Fibroblast of the conjunctiva (primary cell): ENCODE measurements around the gene CCNY.
A peak's percentile ranks its signal among the peaks of the same experiment; 100 is the strongest.

Experiments
- DNase-seq: peaks from one replicate; pipeline ENCODE4 v3.0.0-alpha.2; 2010; ENCODE audit warnings: low read depth

Gene CCNY

GRCh38 chr10:35562427-35562826, 226.1 kb downstream of the CCNY start:
- DNase-seq = no peak

GRCh38 chr10:35563261-35563891, 227.1 kb downstream of the CCNY start:
- DNase-seq = peak; percentile 67

- DNase-seq = no peak
These were observed 228.1 kb downstream of the CCNY start for GRCh38 chr10:35564341-35564968.

DNA sequence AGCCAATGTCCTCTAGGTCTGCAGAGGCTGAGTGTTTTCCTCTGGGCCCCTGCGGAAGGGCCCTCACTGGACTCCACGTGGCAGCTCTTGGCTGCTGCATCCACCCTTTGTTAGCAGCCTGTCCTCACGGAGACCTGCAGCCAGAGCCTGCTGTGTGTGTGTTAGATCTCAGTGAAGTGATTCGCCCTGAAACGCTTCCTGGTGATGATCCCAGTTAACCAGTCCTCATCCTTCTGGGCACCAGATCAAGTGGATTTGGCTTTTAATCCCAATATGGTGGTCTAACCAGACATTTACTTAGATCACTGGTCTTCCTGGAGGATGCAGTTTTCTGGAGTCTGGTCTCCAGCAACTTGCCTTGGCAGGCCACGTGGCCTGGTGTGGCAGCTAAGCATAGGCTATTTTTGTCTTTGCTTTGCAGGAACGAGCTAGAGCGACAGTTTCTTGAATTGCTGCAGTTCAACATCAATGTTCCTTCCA, 229.3 kb downstream of the CCNY start:
- DNase-seq = no peak

GRCh38 chr10:35567951-35568350, 231.6 kb downstream of the CCNY start:
- DNase-seq = no peak

DNA sequence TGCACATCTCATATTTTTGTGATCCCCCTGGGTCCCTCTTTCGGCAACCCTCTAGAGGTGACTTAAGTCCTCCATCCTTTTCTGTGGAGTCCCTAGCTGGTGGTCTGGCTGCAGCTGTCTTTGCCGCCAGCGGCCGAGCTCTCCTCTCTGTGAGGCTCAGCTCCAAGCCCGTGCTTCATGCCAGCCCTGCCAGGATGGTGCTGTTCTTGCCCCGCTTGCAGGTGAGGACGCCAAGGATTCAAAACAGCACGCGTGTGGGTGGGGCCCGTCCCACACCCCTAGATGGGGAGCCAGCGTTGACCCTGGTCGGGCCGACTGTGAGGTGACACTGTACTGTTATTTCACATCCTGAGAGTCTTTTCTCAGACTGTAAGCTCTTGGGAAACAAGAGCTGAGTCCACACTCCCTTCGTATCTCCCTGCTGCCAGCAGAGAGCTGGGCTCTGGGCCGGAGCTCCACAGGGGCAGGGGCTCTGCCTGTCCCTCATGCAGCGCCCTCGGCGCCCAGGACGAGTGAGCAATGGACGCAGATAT, 232.2 kb downstream of the CCNY start:
- no peak for DNase-seq

DNA sequence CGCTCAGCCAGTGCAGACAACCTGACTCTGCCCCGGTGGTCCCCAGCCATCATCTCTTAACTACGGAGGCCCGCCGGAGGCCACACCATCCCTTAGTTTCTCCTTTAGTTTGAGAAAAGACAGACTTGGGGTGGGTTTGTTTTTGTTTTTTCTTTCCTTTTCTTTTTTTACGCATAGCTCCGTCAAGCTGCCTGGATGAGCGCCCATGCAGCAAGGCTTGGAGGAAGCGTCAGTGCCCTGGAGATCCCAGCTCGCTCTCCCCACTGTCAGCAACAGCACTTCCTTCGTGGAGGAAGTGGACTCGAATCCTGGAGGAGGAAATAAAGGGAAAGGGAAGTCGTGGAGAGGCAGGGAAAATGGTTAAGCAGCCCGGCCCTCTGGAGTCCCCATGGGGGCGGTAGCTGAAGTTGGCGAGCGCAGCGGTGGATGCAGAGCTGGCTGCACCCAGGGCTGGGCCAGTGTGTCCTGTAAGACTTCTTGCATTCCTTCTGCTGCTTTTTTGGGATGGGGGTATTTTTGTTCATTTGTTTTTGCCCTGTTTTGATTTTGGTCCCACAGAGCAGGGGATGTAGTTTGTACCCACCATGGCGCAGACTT, 232.9 kb downstream of the CCNY start:
- DNase-seq = no peak

DNA sequence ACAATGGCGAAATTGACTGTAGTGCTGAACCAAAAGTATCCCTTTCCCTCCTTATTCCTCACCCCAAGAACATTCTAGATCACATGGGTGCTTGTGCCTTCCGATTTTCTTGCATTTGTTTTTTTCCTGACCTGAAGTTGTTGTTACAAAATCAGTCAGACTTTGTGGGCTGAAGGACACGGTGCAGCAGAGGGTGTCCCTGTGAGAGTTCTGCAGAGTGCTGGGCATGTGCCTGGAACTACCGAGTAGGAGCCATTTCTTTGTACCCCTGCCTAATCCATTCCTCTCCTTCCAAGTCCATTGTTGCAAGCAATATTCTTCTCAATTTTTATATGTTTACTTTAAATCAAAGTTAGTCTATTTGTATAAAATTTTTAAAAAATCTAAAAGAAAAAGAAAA, 233.5 kb downstream of the CCNY start:
- no peak for DNase-seq

- DNase-seq = no peak
These were observed 234.1 kb downstream of the CCNY start for GRCh38 chr10:35570397-35570796.

DNA sequence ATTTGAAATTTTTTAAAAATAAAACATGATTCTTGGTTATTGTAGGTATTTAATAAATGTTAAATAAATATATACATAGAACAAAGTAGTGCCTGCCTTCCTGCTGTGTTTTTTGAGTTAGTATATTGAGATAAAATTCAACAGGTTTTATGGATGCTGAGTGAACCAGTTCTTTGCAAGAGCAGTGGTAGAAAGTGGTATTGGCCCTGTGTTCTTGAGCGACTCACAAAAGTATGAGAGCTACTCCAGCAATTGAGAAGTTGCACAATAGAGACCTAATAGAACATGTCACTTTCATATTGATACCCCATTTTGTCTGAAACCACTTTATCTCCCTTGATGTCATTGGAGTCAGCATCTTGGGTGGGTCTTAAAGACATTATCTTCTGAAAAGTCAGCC, 236.3 kb downstream of the CCNY start:
- no peak for DNase-seq

GRCh38 chr10:35573796-35574195, 237.5 kb downstream of the CCNY start:
- DNase-seq = no peak

DNA sequence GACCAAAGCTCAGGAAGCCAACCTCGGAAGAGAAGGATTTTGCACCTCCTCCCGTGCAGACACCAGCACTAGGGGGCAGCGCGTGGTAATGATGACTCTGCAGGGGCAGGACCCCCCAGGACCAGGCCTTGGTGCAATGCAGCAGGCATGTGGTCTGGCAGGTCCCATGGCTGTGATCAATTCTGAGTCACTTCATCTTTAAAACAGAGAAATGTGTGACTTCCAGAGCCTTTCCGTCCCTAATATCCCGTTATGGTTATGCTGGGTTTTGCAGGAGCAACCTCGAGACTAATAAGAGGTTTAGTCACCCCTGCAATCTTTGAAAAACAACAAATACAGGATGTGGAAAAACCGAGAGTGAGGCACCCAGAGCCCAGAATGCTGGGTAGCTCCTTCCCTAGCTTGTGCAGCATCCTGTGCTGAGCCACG, 238.6 kb downstream of the CCNY start:
- DNase-seq = peak; percentile 32

GRCh38 chr10:35575640-35576039, 239.3 kb downstream of the CCNY start:
- no peak for DNase-seq

DNA sequence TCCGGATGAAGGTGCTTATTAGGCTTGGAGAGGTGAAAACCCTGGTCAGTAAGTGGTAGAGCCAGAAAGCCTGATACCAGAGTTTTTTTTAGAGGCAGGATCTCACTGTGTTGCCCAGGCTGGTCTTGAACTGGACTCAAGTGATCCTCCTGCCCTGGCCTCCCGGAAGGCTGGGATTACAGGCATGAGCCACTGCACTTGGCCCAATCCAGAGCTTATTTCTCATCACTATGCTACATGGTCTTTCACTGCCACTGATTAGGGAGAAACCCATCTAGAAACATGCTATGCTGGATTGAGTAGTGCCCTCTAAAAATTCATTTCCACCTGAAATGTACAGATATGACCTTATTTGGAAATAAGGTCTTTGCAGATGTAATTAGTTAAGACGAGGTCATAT, 240.4 kb downstream of the CCNY start:
- DNase-seq = no peak

DNA sequence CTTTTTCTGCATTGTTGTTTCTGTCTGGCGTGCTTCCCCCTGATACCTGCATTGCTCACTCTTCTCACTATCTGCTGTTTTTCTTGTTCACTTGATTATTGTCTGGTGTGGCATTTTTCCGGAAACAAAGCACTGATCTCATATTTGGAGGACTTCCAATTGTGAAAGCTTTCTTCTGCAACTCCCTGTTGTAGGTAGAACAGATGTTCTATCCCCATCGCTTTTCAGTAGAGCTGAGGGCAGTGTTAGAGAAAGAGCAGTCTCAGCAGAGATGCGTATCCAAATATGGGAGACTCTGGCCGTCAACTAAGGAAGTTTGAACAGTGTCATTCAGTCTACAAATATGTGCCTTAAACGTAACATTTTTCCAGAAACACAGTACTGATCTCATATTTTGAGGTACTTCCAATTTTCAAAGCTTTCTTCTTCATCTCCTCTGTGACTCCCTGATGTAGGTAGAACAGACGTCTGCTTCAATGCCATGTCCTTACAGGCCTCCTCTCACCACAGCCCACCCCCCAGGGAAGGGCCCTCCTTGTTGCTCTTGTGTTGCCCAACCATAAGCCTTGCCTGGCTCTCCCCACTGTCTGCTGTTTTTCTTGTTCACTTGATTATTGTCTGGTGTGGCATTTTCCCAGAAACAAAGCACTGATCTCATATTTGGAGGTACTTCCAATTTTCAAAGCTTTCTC, 241.8 kb downstream of the CCNY start:
- no peak for DNase-seq

- no peak for DNase-seq
These were observed 242.3 kb downstream of the CCNY start for GRCh38 chr10:35578618-35578956.

DNA sequence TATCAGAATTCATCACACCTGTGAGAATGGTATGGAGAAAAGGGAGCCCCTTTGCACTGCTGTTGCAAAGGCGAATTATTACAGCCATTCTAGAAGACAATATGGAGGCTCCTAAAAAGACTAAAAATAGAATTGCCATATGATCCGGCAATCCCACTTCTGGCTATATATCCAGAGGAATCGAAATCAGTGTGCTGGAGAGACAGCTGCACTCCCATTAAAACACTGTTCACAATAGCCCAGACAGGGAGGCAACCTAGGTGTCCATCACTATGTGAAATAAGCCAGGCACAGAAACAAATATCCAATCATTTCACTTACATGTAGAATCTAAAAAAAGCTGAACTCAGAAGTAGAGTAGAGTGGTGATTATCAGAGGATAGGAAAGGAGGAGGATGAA, 242.8 kb downstream of the CCNY start:
- no peak for DNase-seq

- DNase-seq = no peak
These were observed 243.6 kb downstream of the CCNY start for GRCh38 chr10:35579726-35580422.

DNA sequence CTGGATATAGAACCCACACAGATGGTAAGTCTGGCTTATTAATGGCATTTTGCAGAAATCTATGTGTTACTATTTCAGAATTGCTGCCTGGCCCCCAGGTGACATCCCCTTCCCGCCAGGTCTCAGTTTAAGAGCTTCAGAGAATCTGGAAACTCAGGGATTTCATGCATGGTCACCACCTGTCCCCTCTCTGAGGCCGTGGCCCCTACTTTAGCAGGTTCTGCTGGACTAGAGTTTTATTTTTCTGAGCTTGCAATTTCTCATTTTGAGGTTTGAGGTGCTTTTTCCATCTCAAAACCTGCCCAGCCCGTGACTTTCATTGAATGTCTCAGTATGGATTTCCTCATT, 244.1 kb downstream of the CCNY start:
- no peak for DNase-seq

GRCh38 chr10:35581655-35582054, 245.3 kb downstream of the CCNY start:
- DNase-seq = no peak

GRCh38 chr10:35584946-35585345, 248.6 kb downstream of the CCNY start:
- no peak for DNase-seq

DNA sequence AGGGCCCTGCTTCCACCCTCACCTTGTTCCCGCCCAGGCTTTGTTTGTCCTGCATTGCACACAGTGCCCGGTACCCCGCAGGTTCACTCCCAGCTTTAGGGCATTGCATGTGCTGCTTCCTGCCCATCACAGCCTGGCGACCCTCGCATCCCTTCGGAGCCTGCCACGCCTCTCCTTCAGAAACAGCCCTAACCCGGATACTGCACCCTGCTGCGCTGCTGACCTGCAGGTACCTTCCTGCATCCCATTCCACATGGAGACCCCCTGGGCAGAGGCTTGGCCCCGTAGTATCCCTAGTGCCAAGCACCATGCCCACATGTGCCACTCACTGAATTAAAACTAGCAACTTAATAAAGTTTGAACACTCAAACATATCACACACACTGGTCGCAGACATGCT, 249.0 kb downstream of the CCNY start:
- DNase-seq = no peak
